GM21576 (cell line): ENCODE results near the gene RHCE.
"Not testable (repeated sequence)": the region's sequence is repeated elsewhere in the genome, so short reads cannot be mapped to it uniquely, and the experiment has no call there.

Experiments used
- ATAC-seq: cut with Tn5 transposase; IDR thresholded peaks from one replicate; pipeline ENCODE4 v1.9.1; 2021; ENCODE audit warnings: mild to moderate bottlenecking, moderate library complexity; ENCODE audit not compliant: unreplicated experiment

Gene RHCE

GRCh38 chr1:25420715-25421114, at the start of gene RHCE:
Gene RHCE (minus strand): TSS chr1:25420825. CDS start chr1:25420786, 39 bp downstream.
- not testable (repeated sequence) for ATAC-seq

GRCh38 chr1:25469177-25469576, 48.6 kb upstream of the RHCE start:
- no peak for ATAC-seq

- ATAC-seq = no peak
These were observed 47.4 kb upstream of the RHCE start for GRCh38 chr1:25468033-25468432.

GRCh38 chr1:25467616-25468015, 47.0 kb upstream of the RHCE start:
- ATAC-seq = no peak

GRCh38 chr1:25467193-25467592, 46.6 kb upstream of the RHCE start:
- ATAC-seq = no peak

GRCh38 chr1:25462732-25463131, 42.1 kb upstream of the RHCE start:
- ATAC-seq = no peak

- no peak for ATAC-seq
These were observed 41.2 kb upstream of the RHCE start for GRCh38 chr1:25461849-25462248.

GRCh38 chr1:25460816-25461215, 40.2 kb upstream of the RHCE start:
- not testable (repeated sequence) for ATAC-seq

GRCh38 chr1:25460020-25460419, 39.4 kb upstream of the RHCE start:
- no peak for ATAC-seq

GRCh38 chr1:25458541-25459298, 38.1 kb upstream of the RHCE start:
- ATAC-seq = no peak

- no peak for ATAC-seq
These were observed 35.9 kb upstream of the RHCE start for GRCh38 chr1:25456502-25456901.

GRCh38 chr1:25451908-25452307, 31.3 kb upstream of the RHCE start:
- ATAC-seq = no peak

- ATAC-seq = no peak
These were observed 30.3 kb upstream of the RHCE start for GRCh38 chr1:25450891-25451290.

- ATAC-seq = no peak
These were observed 26.9 kb upstream of the RHCE start for GRCh38 chr1:25447547-25447946.

GRCh38 chr1:25445993-25446538, 25.4 kb upstream of the RHCE start:
- ATAC-seq = no peak

- not testable (repeated sequence) for ATAC-seq
These were observed 24.0 kb upstream of the RHCE start for GRCh38 chr1:25444604-25445003.

GRCh38 chr1:25443030-25443699, 22.5 kb upstream of the RHCE start:
- no peak for ATAC-seq

- ATAC-seq = no peak
These were observed 21.6 kb upstream of the RHCE start for GRCh38 chr1:25442178-25442577.

- no peak for ATAC-seq
These were observed 18.7 kb upstream of the RHCE start for GRCh38 chr1:25439287-25439686.

- ATAC-seq = no peak
These were observed 17.0 kb upstream of the RHCE start for GRCh38 chr1:25437672-25438071.

- no peak for ATAC-seq
These were observed 14.9 kb upstream of the RHCE start for GRCh38 chr1:25435397-25436108.
